HG03097 (cell line): ENCODE results near the gene PTPRZ1.

Experiments
- ATAC-seq: cut with Tn5 transposase; IDR thresholded peaks from one replicate; pipeline ENCODE4 v1.9.1; 2021; ENCODE audit not compliant: unreplicated experiment, low FRiP score

PTPRZ1 gene

GRCh38 chr7:122094549-122094948, 221.6 kb downstream of the PTPRZ1 start:
- ATAC-seq: no peak

- no peak for ATAC-seq
Observed at GRCh38 chr7:122095642-122096041, 222.7 kb downstream of the PTPRZ1 start.

GRCh38 chr7:122100021-122100420, 227.1 kb downstream of the PTPRZ1 start:
- ATAC-seq: no peak

- ATAC-seq: no peak
Observed at GRCh38 chr7:122103064-122103463, 230.1 kb downstream of the PTPRZ1 start.
